HCT116 (cell line): Measurements from ENCODE around the gene PHKB. TPM values are rescaled to one million over a fixed set of nuclear protein-coding genes. Genes with fewer than 3 reads are reported as not detected.

Source experiments
- ATAC-seq: fragments of 200-7000 bp; cut with Tn5 transposase; 2 replicates; pipeline ENCODE4 v1.9.1; 2020; ENCODE audit warnings: mild to moderate bottlenecking, moderate library complexity
- BruUV-seq: library from RNA; stranded (reverse); fragments of 400-500 nt; replicated peaks from 2 replicates; lab custom pipeline; 2021; lab: Mats Ljungman, UMichigan
- CTCF ChIA-PET: fragments of 300-600 bp; sonication (Branson Sonifier 250); formaldehyde crosslinking; loops from one replicate; lab custom pipeline; 2021; ENCODE audit warnings: antibody characterized with exemption; lab: Charles Lee
- POLR2A ChIA-PET: fragments of 300-600, 350-600 bp; sonication (Branson Sonifier 250); formaldehyde crosslinking; loops from one replicate; lab custom pipeline; 2021; ENCODE audit warnings: antibody characterized with exemption; lab: Charles Lee
- RAD21 ChIA-PET, 2 experiments: fragments of 300-600 bp; sonication (Branson Sonifier 250); formaldehyde crosslinking; loops; one replicate each; lab custom pipeline; 2023; ENCODE audit warnings: low total read pairs in 2 of 2; ENCODE audit not compliant: uncharacterized antibody in 2 of 2, unreplicated experiment in 2 of 2, low non-redundant PET in 1 of 2; lab: Charles Lee
- DNase-seq: peaks from one replicate; pipeline ENCODE4 v3.0.0-alpha.2; 2010; ENCODE audit warnings: low read depth, low spot score
- H2AFZ ChIP-seq: fragments of 200-600 bp; shearing (Covaris generic), sonication (generic); 2 replicates; pipeline ENCODE4 v1.6.1; 2017; ENCODE audit warnings: low read depth, mixed run types, mixed read lengths, antibody characterized with exemption, low read length; ENCODE audit not compliant: poor library complexity, severe bottlenecking
- H3K27ac ChIP-seq: 2 replicates; pipeline ENCODE4 v1.5.1; 2012; ENCODE audit warnings: low read depth, low read length
- H3K27me3 ChIP-seq: fragments of 200-600 bp; sonication (generic); 2 replicates; pipeline ENCODE4 v1.6.1; 2016; ENCODE audit warnings: mixed run types, low read length, mixed read lengths; ENCODE audit not compliant: insufficient read depth
- H3K36me3 ChIP-seq, 2 experiments: fragments of 200-500 bp in 1 of 2; fragments of 200-600 bp in 1 of 2; sonication (Bioruptor generic) in 1 of 2; sonication (generic) in 1 of 2; 2 replicates each; pipeline versions ENCODE4 v1.5.1 to v1.6.1; 2014 to 2016; ENCODE audit warnings: low read length in 2 of 2, inconsistent platforms in 1 of 2, mixed read lengths in 1 of 2, mixed run types in 1 of 2; ENCODE audit not compliant: insufficient read depth in 2 of 2, control insufficient read depth in 1 of 2
- H3K4me1 ChIP-seq, 2 experiments: fragments of 200-600 bp in 1 of 2; sonication (generic) in 1 of 2; 2 replicates each; pipeline versions ENCODE4 v1.5.1 to v1.6.1; 2012 to 2017; ENCODE audit warnings: low read length in 2 of 2, inconsistent platforms in 1 of 2, mild to moderate bottlenecking in 1 of 2, mixed read lengths in 1 of 2, mixed run types in 1 of 2, moderate library complexity in 1 of 2; ENCODE audit not compliant: insufficient read depth in 2 of 2, control insufficient read depth in 1 of 2
- H3K4me2 ChIP-seq: fragments of 200-600 bp; sonication (generic); 2 replicates; pipeline ENCODE4 v1.6.1; 2017; ENCODE audit warnings: mixed run types, low read length, mixed read lengths
- H3K4me3 ChIP-seq, 2 experiments: fragments of 200-600 bp in 1 of 2; sonication (generic) in 1 of 2; replicated peaks in 1 of 2; 2 replicates each; pipeline ENCODE4 v1.5.1; 2011 to 2016; ENCODE audit warnings: low read length in 2 of 2, control low read depth in 1 of 2, low read depth in 1 of 2, mild to moderate bottlenecking in 1 of 2, mixed read lengths in 1 of 2, mixed run types in 1 of 2
- H3K79me2 ChIP-seq: fragments of 200-600 bp; sonication (generic); 2 replicates; pipeline ENCODE4 v1.6.1; 2017; ENCODE audit warnings: mild to moderate bottlenecking, mixed run types, low read length, moderate library complexity, mixed read lengths; ENCODE audit not compliant: insufficient read depth
- H3K9ac ChIP-seq: fragments of 200-600 bp; sonication (generic); 2 replicates; pipeline ENCODE4 v1.6.1; 2016; ENCODE audit warnings: low read length, mixed read lengths
- H3K9me2 ChIP-seq: fragments of 200-600 bp; sonication (generic), shearing (Covaris generic); 2 replicates; pipeline ENCODE4 v1.6.1; 2017; ENCODE audit warnings: mixed run types, mild to moderate bottlenecking, moderate library complexity; ENCODE audit not compliant: insufficient read depth
- H3K9me3 ChIP-seq, 2 experiments: fragments of 200-500 bp in 1 of 2; fragments of 200-600 bp in 1 of 2; sonication (Bioruptor generic) in 1 of 2; sonication (generic) in 1 of 2; 2 replicates each; pipeline ENCODE4 v1.6.1; 2014 to 2017; ENCODE audit warnings: low read length in 2 of 2, mixed read lengths in 2 of 2, inconsistent platforms in 1 of 2, low read depth in 1 of 2, mild to moderate bottlenecking in 1 of 2, mixed run types in 1 of 2, moderate library complexity in 1 of 2; ENCODE audit not compliant: control insufficient read depth in 1 of 2, insufficient read depth in 1 of 2
- H4K20me1 ChIP-seq: fragments of 200-600 bp; sonication (generic), shearing (Covaris generic); 2 replicates; pipeline ENCODE4 v1.6.1; 2017; ENCODE audit warnings: mixed run types, mild to moderate bottlenecking, moderate library complexity; ENCODE audit not compliant: insufficient read depth
- EGR1 ChIP-seq: IDR thresholded peaks from 2 replicates; pipeline ENCODE4 v1.6.1; 2012; ENCODE audit warnings: low read depth
- FOSL1 ChIP-seq: IDR thresholded peaks from 2 replicates; pipeline ENCODE4 v1.6.1; 2012; ENCODE audit warnings: low read depth
- POLR2A ChIP-seq: IDR thresholded peaks from 2 replicates; pipeline ENCODE4 v1.7.0; 2011; ENCODE audit warnings: borderline replicate concordance; ENCODE audit not compliant: insufficient read depth, insufficient read length; ENCODE audit errors: extremely low read depth
- POLR2AphosphoS5 ChIP-seq: IDR thresholded peaks from 2 replicates; pipeline ENCODE4 v1.6.1; 2011; ENCODE audit warnings: mild to moderate bottlenecking, low read depth, low read length, moderate library complexity
- RAD21 ChIP-seq: IDR thresholded peaks from 2 replicates; pipeline ENCODE4 v1.6.1; 2012; ENCODE audit warnings: low read depth, mild to moderate bottlenecking
- SIN3A ChIP-seq: IDR thresholded peaks from 2 replicates; pipeline ENCODE4 v1.6.1; 2012; ENCODE audit warnings: low read depth
- SRF ChIP-seq: IDR thresholded peaks from 2 replicates; pipeline ENCODE4 v1.6.1; 2012; ENCODE audit warnings: low read depth
- YY1 ChIP-seq: IDR thresholded peaks from 2 replicates; pipeline ENCODE4 v1.6.1; 2011; ENCODE audit warnings: low read length, low read depth, moderate library complexity, mild to moderate bottlenecking; ENCODE audit not compliant: insufficient replicate concordance; ENCODE audit errors: extremely low read depth
- intact Hi-C: fragments of 100-400 bp; cut with micrococcal nuclease; formaldehyde crosslinking; loops from 2 replicates; pipeline ENCODE4 v1.10.0; 2022
- total RNA-seq: library from RNA; stranded (reverse); gene quantifications from one replicate; pipeline ENCODE4 v1.2.1, GENCODE V29; 2021; ENCODE audit not compliant: unreplicated experiment
- TF ChIP-seq, protein P1 (sequence below): IDR thresholded peaks from 2 replicates; pipeline ENCODE4 v1.6.1; 2012; ENCODE audit warnings: low read depth
- TF ChIP-seq, protein P2 (sequence below): IDR thresholded peaks from 2 replicates; pipeline ENCODE4 v1.6.1; 2011; ENCODE audit warnings: mild to moderate bottlenecking, low read length, moderate library complexity; ENCODE audit not compliant: insufficient replicate concordance; ENCODE audit errors: extremely low read depth
- TF ChIP-seq, protein P3 (sequence below): IDR thresholded peaks from 2 replicates; pipeline ENCODE4 v1.6.1; 2012

Gene PHKB
- total RNA-seq, 1 experiment from 2014 or later: 30.5 TPM

- Histone ChIP-seq H3K4me2 (peak overlapping the region; percentile 85), H3K9me3 (no peaks in the 10 kb centered on the region), H3K79me2 (peaks cover 29% of the 10 kb centered on the region), H3K27me3 (no peaks in the 10 kb centered on the region), H3K9ac (peak overlapping the region; percentile 80), H2AFZ (peak overlapping the region; percentile 46), H3K4me3 (peak overlapping the region; percentile 67 to 83), H4K20me1 (no peaks in the 10 kb centered on the region), H3K27ac (peak overlapping the region; percentile 97), H3K36me3 (peaks cover 0 to 3% of the 10 kb centered on the region in 2 experiments; a peak in 2 of 4 replicates), H3K9me2 (no peaks in the 10 kb centered on the region), H3K4me1 (peaks cover 6 to 13% of the 10 kb centered on the region in 2 experiments; a peak in 3 of 4 replicates)
- DNase-seq: peak; percentile 40
- RAD21 ChIA-PET: no interaction called here
- TF ChIP-seq SIN3A (0 out of 2 replicates have a peak, but pooled peaks have one; percentile 28), POLR2AphosphoS5 (no peak)
- intact Hi-C loops: no loop called here
- CTCF ChIA-PET: no interaction called here
- TSS peak; percentile 40 for BruUV-seq
- peak; percentile 48 for ATAC-seq
- POLR2A ChIA-PET: interaction anchor here (1.3 to 1.4 kb wide), 2 partner anchors 8 to 11 kb away, joined by 3 to 5 read pairs; no protein-coding TSS in a partner anchor
These were observed 601 bp downstream of the PHKB start for GRCh38 chr16:47461598-47462266.

DNA sequence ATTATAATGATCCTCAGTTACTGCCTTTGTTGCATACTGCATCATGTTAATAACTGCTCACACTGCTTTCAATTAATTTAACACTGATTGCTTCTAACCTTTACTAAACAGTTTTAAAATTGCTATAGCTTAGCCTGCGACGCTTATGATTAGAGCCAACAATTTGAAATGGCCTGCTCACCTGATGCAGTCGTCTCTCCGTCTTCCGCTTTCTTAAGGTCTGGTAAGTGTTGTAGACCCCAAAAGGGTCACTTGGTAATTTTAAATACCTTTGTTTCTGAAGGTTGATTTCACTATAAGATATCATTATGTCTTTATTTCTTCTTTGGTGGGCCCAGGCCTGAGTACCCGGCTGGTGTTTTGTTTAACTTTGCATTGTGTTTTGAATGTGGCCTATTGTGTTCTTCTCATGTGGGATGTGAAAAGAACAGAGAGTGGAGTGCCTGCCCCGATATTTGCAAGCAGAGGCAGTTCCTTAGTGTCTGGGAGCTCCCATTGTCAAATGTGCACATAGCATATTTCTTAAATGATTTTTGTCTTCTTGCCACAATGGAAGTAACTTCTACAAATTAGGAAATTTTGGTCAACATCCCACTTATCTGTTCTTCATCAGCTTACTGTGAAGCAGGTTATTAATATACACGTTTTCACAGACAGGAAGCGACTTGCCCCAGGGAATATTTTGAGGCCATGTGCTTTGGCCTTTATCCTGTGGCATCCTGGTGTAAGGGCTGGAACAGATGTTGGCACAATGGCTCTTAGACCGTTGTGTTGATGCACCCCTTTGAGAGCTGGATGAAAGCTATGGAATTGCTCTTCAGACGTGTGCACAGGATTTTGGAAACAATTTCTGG lies 2.9 kb downstream of the PHKB start:
- ChIA-PET POLR2A (no interaction called here), RAD21 (no interaction called here), CTCF (no interaction called here)
- H3K4me1 ChIP-seq: peaks cover 6 to 13% of the 10 kb centered on the region in 2 experiments; a peak in 3 of 4 replicates
- H3K4me3 ChIP-seq: no peak overlapping the region
- ATAC-seq: no peak
- DNase-seq: no peak
- H3K9ac ChIP-seq: no peak overlapping the region
- BruUV-seq: no TSS peak
- no peak overlapping the region for H2AFZ ChIP-seq
- H3K9me3 ChIP-seq: no peaks in the 10 kb centered on the region
- H3K9me2 ChIP-seq: no peaks in the 10 kb centered on the region
- no peaks in the 10 kb centered on the region for H3K36me3 ChIP-seq
- no peak overlapping the region for H3K27ac ChIP-seq
- H3K79me2 ChIP-seq: peaks cover 39% of the 10 kb centered on the region
- intact Hi-C loops: no loop called here
- H3K4me2 ChIP-seq: no peak overlapping the region
- H4K20me1 ChIP-seq: no peaks in the 10 kb centered on the region
- no peaks in the 10 kb centered on the region for H3K27me3 ChIP-seq
- TF ChIP-seq YY1: no peak
- no peak for TF ChIP-seq FOSL1
- TF ChIP-seq, protein P1, sequence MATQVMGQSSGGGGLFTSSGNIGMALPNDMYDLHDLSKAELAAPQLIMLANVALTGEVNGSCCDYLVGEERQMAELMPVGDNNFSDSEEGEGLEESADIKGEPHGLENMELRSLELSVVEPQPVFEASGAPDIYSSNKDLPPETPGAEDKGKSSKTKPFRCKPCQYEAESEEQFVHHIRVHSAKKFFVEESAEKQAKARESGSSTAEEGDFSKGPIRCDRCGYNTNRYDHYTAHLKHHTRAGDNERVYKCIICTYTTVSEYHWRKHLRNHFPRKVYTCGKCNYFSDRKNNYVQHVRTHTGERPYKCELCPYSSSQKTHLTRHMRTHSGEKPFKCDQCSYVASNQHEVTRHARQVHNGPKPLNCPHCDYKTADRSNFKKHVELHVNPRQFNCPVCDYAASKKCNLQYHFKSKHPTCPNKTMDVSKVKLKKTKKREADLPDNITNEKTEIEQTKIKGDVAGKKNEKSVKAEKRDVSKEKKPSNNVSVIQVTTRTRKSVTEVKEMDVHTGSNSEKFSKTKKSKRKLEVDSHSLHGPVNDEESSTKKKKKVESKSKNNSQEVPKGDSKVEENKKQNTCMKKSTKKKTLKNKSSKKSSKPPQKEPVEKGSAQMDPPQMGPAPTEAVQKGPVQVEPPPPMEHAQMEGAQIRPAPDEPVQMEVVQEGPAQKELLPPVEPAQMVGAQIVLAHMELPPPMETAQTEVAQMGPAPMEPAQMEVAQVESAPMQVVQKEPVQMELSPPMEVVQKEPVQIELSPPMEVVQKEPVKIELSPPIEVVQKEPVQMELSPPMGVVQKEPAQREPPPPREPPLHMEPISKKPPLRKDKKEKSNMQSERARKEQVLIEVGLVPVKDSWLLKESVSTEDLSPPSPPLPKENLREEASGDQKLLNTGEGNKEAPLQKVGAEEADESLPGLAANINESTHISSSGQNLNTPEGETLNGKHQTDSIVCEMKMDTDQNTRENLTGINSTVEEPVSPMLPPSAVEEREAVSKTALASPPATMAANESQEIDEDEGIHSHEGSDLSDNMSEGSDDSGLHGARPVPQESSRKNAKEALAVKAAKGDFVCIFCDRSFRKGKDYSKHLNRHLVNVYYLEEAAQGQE: no peak
- TF ChIP-seq POLR2AphosphoS5: no peak
- no peak for TF ChIP-seq RAD21
- no peak for TF ChIP-seq SRF
- TF ChIP-seq, protein P2, sequence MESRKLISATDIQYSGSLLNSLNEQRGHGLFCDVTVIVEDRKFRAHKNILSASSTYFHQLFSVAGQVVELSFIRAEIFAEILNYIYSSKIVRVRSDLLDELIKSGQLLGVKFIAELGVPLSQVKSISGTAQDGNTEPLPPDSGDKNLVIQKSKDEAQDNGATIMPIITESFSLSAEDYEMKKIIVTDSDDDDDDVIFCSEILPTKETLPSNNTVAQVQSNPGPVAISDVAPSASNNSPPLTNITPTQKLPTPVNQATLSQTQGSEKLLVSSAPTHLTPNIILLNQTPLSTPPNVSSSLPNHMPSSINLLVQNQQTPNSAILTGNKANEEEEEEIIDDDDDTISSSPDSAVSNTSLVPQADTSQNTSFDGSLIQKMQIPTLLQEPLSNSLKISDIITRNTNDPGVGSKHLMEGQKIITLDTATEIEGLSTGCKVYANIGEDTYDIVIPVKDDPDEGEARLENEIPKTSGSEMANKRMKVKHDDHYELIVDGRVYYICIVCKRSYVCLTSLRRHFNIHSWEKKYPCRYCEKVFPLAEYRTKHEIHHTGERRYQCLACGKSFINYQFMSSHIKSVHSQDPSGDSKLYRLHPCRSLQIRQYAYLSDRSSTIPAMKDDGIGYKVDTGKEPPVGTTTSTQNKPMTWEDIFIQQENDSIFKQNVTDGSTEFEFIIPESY: no peak
- TF ChIP-seq POLR2A: no peak
- TF ChIP-seq, protein P3, sequence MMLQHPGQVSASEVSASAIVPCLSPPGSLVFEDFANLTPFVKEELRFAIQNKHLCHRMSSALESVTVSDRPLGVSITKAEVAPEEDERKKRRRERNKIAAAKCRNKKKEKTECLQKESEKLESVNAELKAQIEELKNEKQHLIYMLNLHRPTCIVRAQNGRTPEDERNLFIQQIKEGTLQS: no peak
- no peak for TF ChIP-seq EGR1
